ENCODE data around the gene CHMP1A. TPM values are rescaled to one million over a fixed set of nuclear protein-coding genes. Genes with fewer than 3 reads are reported as not detected.

Gene CHMP1A
- total and polyA plus RNA-seq, 2 of the 8 experiments (the other 6 are each of a cell fraction or from before 2014, with no cell fraction given), result 64.4 to 75.8 TPM

DNA sequence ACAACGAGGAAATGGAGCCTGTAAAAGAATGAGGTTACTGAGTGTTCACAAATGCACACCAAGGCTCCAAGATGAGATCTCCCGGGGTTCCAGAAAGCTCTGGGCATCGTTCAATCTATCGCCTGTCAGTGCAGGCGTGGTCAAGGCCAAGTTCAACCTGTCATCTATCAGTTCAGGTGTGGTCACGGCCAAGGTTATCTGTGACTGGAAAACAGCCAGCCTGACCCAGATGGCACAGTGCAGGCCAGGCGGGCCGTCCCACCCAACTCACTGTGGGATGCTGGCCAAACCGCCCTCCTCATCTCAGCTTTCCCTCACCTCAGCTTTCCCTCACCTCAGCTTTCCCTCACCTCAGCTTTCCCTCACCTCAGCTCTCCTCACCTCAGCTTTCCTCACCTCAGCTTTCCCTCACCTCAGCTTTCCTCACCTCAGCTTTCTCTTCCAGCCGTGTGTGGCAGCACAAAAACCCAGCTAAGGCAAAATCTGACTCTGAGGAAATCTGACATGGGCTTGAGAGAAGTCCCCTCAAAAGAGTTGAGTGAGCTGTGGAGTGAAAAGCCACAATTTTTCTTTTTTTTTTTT, 2.4 kb downstream of the CHMP1A start:
- no peak overlapping the region for H3K23ac ChIP-seq (ENCODE audit: insufficient read length)
- no peak overlapping the region for H4K5ac ChIP-seq (ENCODE audit: insufficient read length, low read depth, low read length)
- ChIA-PET POLR2A (ENCODE audit: partially characterized antibody) (interaction anchor here (0.7 to 1.3 kb wide), 2 partner anchors 54 to 310 kb away, joined by 3 read pairs; no protein-coding TSS in a partner anchor), CTCF (ENCODE audit: partially characterized antibody) (interaction anchor here (0.5 to 1.4 kb wide), 5 partner anchors 40 to 215 kb away, joined by 3 to 5 read pairs (median 3); no protein-coding TSS in a partner anchor)
- no peak overlapping the region for H2BK120ac ChIP-seq (replicated peaks; ENCODE audit: low read depth, low read length)
- H3K23me2 ChIP-seq (ENCODE audit: low read depth, low read length), result peaks cover 8% of the 10 kb centered on the region
- no peak overlapping the region for H3K4me2 ChIP-seq (ENCODE audit: insufficient read depth in 1 of 2, low read depth in 2 of 2, low read length in 2 of 2)
- no peak overlapping the region for H2BK12ac ChIP-seq (ENCODE audit: low read depth, low read length)
- H2BK20ac ChIP-seq (ENCODE audit: low read length), result no peak overlapping the region
- no peaks in the 10 kb centered on the region for H3K9me3 ChIP-seq (ENCODE audit: insufficient read depth in 2 of 2, low read depth in 1 of 2, low read length in 1 of 2)
- no peak overlapping the region for H3K27ac ChIP-seq (ENCODE audit: low read depth, low read length)
- peaks cover 0 to 8% (median 3%) of the 10 kb centered on the region in 4 experiments; a peak in 3 of 7 replicates for H3K4me1 ChIP-seq (replicated peaks in 1 of 4; ENCODE audit: control insufficient read depth in 3 of 4, insufficient read depth in 4 of 4, low read length in 3 of 4)
- no peaks in the 10 kb centered on the region for H3K27me3 ChIP-seq (replicated peaks in 1 of 4; ENCODE audit: control insufficient read depth in 3 of 4, extremely low read depth in 1 of 4, insufficient read depth in 3 of 4, low read length in 3 of 4)
- H2AK5ac ChIP-seq (ENCODE audit: low read depth, low read length), result no peak overlapping the region
- H2AFZ ChIP-seq (ENCODE audit: low read length), result no peak overlapping the region
- H3K56ac ChIP-seq (replicated peaks; ENCODE audit: insufficient read length, low read depth, low read length), result no peak overlapping the region
- no peak overlapping the region for H4K8ac ChIP-seq (ENCODE audit: extremely low read depth, insufficient read depth, low read length)
- no peak overlapping the region for H4K91ac ChIP-seq (replicated peaks; ENCODE audit: insufficient read length, low read length)
- no peak overlapping the region for H3K4ac ChIP-seq (replicated peaks; ENCODE audit: insufficient read length, low read depth, low read length)
- H2BK15ac ChIP-seq (ENCODE audit: low read length), result no peak overlapping the region
- peaks cover 5 to 10% of the 10 kb centered on the region in 2 experiments for H4K20me1 ChIP-seq (replicated peaks in 1 of 2; ENCODE audit: control insufficient read depth in 1 of 2, insufficient read depth in 2 of 2, low read length in 2 of 2)
- no peak overlapping the region for H3K4me3 ChIP-seq (ENCODE audit: extremely low read depth in 1 of 4, insufficient read depth in 2 of 4, low read depth in 3 of 4, low read length in 4 of 4)
- H3K14ac ChIP-seq (ENCODE audit: insufficient read length), result no peak overlapping the region
- no peak overlapping the region for H2BK5ac ChIP-seq (ENCODE audit: low read depth, low read length)
- FAIRE-seq (no peak), DNase-seq (ENCODE audit: low read depth in 1 of 2, low spot score in 2 of 2) (no peak)
- H3K79me2 ChIP-seq (ENCODE audit: control insufficient read depth in 1 of 2, insufficient read depth in 2 of 2, low read length in 2 of 2), result peaks cover 0 to 31% of the 10 kb centered on the region in 2 experiments; a peak in 2 of 4 replicates
- peaks cover 0 to 3% (median under 1%) of the 10 kb centered on the region in 4 experiments; a peak in 3 of 8 replicates for H3K36me3 ChIP-seq (ENCODE audit: control insufficient read depth in 2 of 4, insufficient read depth in 4 of 4, low read length in 3 of 4)
- 92% methylated on average over 10 of the region's 10 CpGs; no CpG with 5 or more reads in 1 of the 2 experiments for WGBS, 2 experiments (ENCODE audit: extremely low coverage in 1 of 2, insufficient coverage in 1 of 2, insufficient read length in 1 of 2, insufficient replicate concordance in 2 of 2, low coverage in 1 of 2, low lambda C conversion rate in 2 of 2, missing lambda C conversion rate in 1 of 2)
- H3K9ac ChIP-seq (replicated peaks in 1 of 4; ENCODE audit: extremely low read depth in 1 of 4, low read depth in 3 of 4, low read length in 3 of 4), result no peak overlapping the region
- H3K79me1 ChIP-seq (ENCODE audit: low read depth, low read length), result peaks cover 13% of the 10 kb centered on the region
- H3K18ac ChIP-seq (ENCODE audit: extremely low read depth, low read length), result no peak overlapping the region
- TF ChIP-seq SUZ12 (IDR thresholded peaks at IDR 0.05; ENCODE audit: low read length) (no peak), SAP30 (IDR thresholded peaks at IDR 0.05; ENCODE audit: insufficient read depth, insufficient replicate concordance, low read length) (no peak), GTF2F1 (IDR thresholded peaks at IDR 0.05; ENCODE audit: borderline replicate concordance, low read depth, low read length) (no peak), KDM4A (IDR thresholded peaks at IDR 0.05; ENCODE audit: low read depth, low read length, severe bottlenecking) (no peak), SIN3A (conservative IDR thresholded peaks at IDR 0.05 in 1 of 2, IDR thresholded peaks at IDR 0.05 in 1 of 2; ENCODE audit: low read depth in 1 of 2, low read length in 2 of 2) (no peak)
- TF ChIP-seq, protein P1, sequence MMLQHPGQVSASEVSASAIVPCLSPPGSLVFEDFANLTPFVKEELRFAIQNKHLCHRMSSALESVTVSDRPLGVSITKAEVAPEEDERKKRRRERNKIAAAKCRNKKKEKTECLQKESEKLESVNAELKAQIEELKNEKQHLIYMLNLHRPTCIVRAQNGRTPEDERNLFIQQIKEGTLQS (IDR thresholded peaks at IDR 0.05; ENCODE audit: insufficient read depth, low read depth, low read length), result no peak
- TF ChIP-seq, protein P2, sequence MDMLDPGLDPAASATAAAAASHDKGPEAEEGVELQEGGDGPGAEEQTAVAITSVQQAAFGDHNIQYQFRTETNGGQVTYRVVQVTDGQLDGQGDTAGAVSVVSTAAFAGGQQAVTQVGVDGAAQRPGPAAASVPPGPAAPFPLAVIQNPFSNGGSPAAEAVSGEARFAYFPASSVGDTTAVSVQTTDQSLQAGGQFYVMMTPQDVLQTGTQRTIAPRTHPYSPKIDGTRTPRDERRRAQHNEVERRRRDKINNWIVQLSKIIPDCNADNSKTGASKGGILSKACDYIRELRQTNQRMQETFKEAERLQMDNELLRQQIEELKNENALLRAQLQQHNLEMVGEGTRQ (IDR thresholded peaks at IDR 0.05; ENCODE audit: low read length), result no peak

Data from H1 (cell line).